PFSK-1 (cell line): ENCODE measurements around the gene RAP1GAP.

ENCODE experiments used
- FOXP2 ChIP-seq: optimal IDR thresholded peaks from 2 replicates; pipeline ENCODE3; 2011; ENCODE audit warnings: borderline replicate concordance, control low read depth, inconsistent platforms; ENCODE audit not compliant: insufficient read depth; ENCODE audit errors: extremely low read length, extremely low read depth
- POLR2AphosphoS5 ChIP-seq: IDR thresholded peaks from 2 replicates; pipeline ENCODE4 v1.6.1; 2012; ENCODE audit warnings: low read depth, mild to moderate bottlenecking, control low read depth, low read length, moderate library complexity
- REST ChIP-seq, 2 experiments: IDR thresholded peaks; 2 replicates each; pipeline versions ENCODE4 v1.6.1 to v1.8.0; 2011 to 2012; ENCODE audit warnings: low read depth in 2 of 2, low read length in 2 of 2, control low read depth in 1 of 2, inconsistent platforms in 1 of 2, mild to moderate bottlenecking in 1 of 2, moderate library complexity in 1 of 2; ENCODE audit not compliant: insufficient read depth in 1 of 2
- SIN3A ChIP-seq: IDR thresholded peaks from 2 replicates; pipeline ENCODE4 v1.6.1; 2012; ENCODE audit warnings: mild to moderate bottlenecking, low read length, moderate library complexity, borderline replicate concordance; ENCODE audit not compliant: insufficient read depth
- TAF1 ChIP-seq: IDR thresholded peaks from 2 replicates; pipeline ENCODE4 v1.6.1; 2012; ENCODE audit warnings: low read length, control low read depth, borderline replicate concordance; ENCODE audit not compliant: insufficient read depth

DNA sequence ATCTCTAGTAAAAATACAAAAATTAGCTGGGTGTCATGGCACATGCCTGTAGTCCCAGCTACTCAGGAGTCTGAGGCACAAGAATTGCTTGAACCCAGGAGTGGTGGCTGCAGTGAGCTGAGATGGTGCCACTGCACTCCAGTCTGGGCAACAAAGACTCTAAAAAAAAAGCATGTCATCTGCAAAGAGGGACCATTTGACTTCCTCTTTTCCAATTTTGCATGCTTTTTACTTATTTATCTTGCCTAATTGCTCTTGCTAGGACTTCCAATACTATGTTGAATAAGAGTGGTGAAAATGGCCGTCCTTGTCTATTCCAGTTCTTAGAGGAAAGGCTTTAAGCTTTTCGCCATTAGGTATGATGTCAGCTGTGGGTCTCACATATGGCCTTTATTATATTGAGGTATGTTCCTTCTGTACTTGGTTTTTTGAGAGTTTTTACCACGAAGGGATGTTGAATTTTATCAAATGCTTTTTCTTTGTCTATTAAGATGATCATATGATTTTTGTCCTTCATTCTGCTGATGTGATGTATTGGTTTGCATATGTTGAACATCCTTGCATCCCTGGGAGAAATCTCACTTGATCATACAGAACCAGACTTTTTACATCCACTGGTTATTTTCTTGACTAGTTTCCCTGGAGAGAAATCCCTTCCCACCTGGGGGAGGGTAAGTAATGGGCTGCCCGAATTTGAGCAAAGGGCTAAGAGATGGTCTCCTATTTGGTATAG, 17.0 kb upstream of the RAP1GAP start:
- TF ChIP-seq TAF1: no peak
- no peak for TF ChIP-seq REST (IDR thresholded peaks at IDR 0.05; ENCODE audit: insufficient read depth in 1 of 2, low read depth in 2 of 2, low read length in 2 of 2)
- TF ChIP-seq POLR2AphosphoS5: no peak
- no peak for TF ChIP-seq SIN3A
- TF ChIP-seq FOXP2: no peak
